CD4-positive, alpha-beta T cell treated with Interleukin-17A for 4 hours (primary cell): ENCODE measurements around the gene PAX8.
A peak's percentile ranks its signal among the peaks of the same experiment; 100 is the strongest.

ENCODE experiments used
- DNase-seq: peaks from one replicate; pipeline ENCODE4 v3.0.0-alpha.2; 2020; ENCODE audit warnings: mixed read lengths

PAX8 gene

GRCh38 chr2:113180131-113180946, 98.4 kb downstream of the PAX8 start:
- peak; percentile 56 for DNase-seq

- no peak for DNase-seq
Observed at GRCh38 chr2:113179446-113180045, 99.2 kb downstream of the PAX8 start.

- peak; percentile 72 for DNase-seq
Observed at GRCh38 chr2:113178891-113179290, 99.8 kb downstream of the PAX8 start.

- no peak for DNase-seq
Observed at GRCh38 chr2:113178069-113178746, 100.5 kb downstream of the PAX8 start.

- no peak for DNase-seq
Observed at GRCh38 chr2:113176696-113177355, 101.9 kb downstream of the PAX8 start.

GRCh38 chr2:113175736-113176695, 102.7 kb downstream of the PAX8 start:
- DNase-seq, result peak; percentile 64

GRCh38 chr2:113175042-113175628, 103.6 kb downstream of the PAX8 start:
- DNase-seq, result peak; percentile 78

- no peak for DNase-seq
Observed at GRCh38 chr2:113174376-113174750, 104.4 kb downstream of the PAX8 start.

- peak; percentile 92 for DNase-seq
Observed at GRCh38 chr2:113173542-113174375, 105.0 kb downstream of the PAX8 start, which contains the start of gene PSD4. Gene PSD4 (plus strand): TSS chr2:113173971. CDS start chr2:113182457, 8,486 bp downstream.

GRCh38 chr2:113172721-113173541, 105.8 kb downstream of the PAX8 start:
- no peak for DNase-seq

- DNase-seq, result no peak
Observed at GRCh38 chr2:113171334-113172075, 107.2 kb downstream of the PAX8 start.

- no peak for DNase-seq
Observed at GRCh38 chr2:113169586-113169985, 109.1 kb downstream of the PAX8 start.

- DNase-seq, result peak; percentile 58
Observed at GRCh38 chr2:113169002-113169530, 109.7 kb downstream of the PAX8 start.

- no peak for DNase-seq
Observed at GRCh38 chr2:113167962-113168340, 110.8 kb downstream of the PAX8 start.

GRCh38 chr2:113167115-113167932, 111.4 kb downstream of the PAX8 start:
- DNase-seq, result peak; percentile 65

GRCh38 chr2:113166187-113166645, 112.5 kb downstream of the PAX8 start:
- no peak for DNase-seq
